ENCODE data around the gene USP43.

DNA sequence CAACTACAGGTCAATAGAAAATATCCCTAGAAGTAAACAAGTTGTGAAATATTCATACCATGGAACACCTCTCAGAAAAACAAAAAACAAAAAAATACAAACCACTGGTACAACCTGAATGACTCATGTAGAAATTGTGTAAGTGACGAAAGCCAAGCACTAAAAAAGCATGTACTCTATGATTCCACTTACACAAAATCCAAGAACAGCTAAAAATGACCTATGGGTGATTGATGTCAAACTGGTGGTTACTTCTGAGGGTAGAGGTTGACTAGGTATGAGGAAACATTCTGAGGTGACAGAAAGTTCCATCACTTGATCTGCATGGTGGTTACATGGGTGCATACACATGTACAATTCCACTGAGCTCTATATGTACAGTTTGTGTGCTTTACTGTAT is 114.9 kb downstream of the USP43 start:
- TF ChIP-seq, protein P1, sequence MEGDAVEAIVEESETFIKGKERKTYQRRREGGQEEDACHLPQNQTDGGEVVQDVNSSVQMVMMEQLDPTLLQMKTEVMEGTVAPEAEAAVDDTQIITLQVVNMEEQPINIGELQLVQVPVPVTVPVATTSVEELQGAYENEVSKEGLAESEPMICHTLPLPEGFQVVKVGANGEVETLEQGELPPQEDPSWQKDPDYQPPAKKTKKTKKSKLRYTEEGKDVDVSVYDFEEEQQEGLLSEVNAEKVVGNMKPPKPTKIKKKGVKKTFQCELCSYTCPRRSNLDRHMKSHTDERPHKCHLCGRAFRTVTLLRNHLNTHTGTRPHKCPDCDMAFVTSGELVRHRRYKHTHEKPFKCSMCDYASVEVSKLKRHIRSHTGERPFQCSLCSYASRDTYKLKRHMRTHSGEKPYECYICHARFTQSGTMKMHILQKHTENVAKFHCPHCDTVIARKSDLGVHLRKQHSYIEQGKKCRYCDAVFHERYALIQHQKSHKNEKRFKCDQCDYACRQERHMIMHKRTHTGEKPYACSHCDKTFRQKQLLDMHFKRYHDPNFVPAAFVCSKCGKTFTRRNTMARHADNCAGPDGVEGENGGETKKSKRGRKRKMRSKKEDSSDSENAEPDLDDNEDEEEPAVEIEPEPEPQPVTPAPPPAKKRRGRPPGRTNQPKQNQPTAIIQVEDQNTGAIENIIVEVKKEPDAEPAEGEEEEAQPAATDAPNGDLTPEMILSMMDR (IDR thresholded peaks at IDR 0.05): no peak
- TF ChIP-seq ZFX (IDR thresholded peaks at IDR 0.05; ENCODE audit: borderline replicate concordance): no peak

All from 22Rv1 (cell line).